AG04449 (cell line): Measurements from ENCODE around the gene ADAMTS14.

Source experiments
- CTCF ChIA-PET: fragments of 350-600 bp; formaldehyde crosslinking; extraction: SDS; loops from one replicate; lab custom pipeline; 2021; ENCODE audit warnings: antibody characterized with exemption; lab: Yijun Ruan, JAX
- POLR2A ChIA-PET: fragments of 400-600, 350-600 bp; formaldehyde crosslinking; extraction: SDS; loops from one replicate; lab custom pipeline; 2020; ENCODE audit warnings: antibody characterized with exemption, inconsistent platforms; lab: Yijun Ruan, JAX
- DNase-seq: peaks from one replicate; pipeline ENCODE4 v3.0.0-alpha.2; 2010; ENCODE audit warnings: low read depth, low spot score
- H3K4me3 ChIP-seq: 2 replicates; pipeline ENCODE4 v1.5.1; 2011; ENCODE audit warnings: low read depth, mild to moderate bottlenecking, control low read depth, low read length
- CTCF ChIP-seq: IDR thresholded peaks from one replicate; pipeline ENCODE4 v1.5.1; 2011; ENCODE audit warnings: mild to moderate bottlenecking, moderate library complexity, low read length, control low read depth, inconsistent platforms; ENCODE audit not compliant: insufficient read depth; ENCODE audit errors: missing control alignments

ADAMTS14 gene

GRCh38 chr10:70669015-70669414, 3.3 kb upstream of the ADAMTS14 start:
- CTCF ChIA-PET = no interaction called here
- H3K4me3 ChIP-seq = no peak overlapping the region
- POLR2A ChIA-PET = interaction anchor here (0.6 kb wide), 1 partner anchor 88 kb away, joined by 4 read pairs; no protein-coding TSS in a partner anchor
- DNase-seq = no peak
- TF ChIP-seq CTCF = no peak

DNA sequence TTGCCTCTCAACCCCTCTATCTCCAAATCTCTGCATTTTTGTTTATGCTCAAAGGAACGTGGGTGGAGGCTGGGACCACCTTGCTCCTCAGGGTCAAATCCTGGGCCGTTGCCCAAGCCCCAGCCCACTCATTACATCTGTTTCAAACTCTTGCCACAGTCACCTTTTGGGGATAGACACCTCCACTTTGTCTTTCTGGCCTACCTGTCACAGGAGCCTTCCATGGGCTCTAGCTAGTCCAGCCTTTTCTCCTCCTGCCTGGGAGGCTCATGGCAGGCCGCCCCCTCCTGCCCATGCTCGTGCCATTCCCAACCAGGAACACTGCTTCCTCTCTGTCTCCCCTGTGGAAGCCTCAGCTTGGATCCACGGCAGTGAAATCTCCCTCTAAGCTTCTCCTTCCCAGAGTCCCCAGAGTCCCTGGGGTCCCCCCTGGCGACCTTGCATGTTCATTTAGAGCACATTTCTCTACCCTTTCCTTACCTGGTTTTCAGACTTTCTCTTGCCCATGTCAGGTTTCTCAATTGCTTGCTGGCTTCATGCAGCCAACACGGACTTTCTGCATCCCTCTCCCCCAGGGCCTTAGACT, 2.5 kb upstream of the ADAMTS14 start:
- no peak for DNase-seq
- ChIA-PET CTCF (interaction anchor here (1.1 kb wide), 1 partner anchor 120 kb away, joined by 3 read pairs; no protein-coding TSS in a partner anchor), POLR2A (interaction anchor here (0.6 kb wide), 1 partner anchor 87 kb away, joined by 4 read pairs; no protein-coding TSS in a partner anchor)
- no peak overlapping the region for H3K4me3 ChIP-seq
- TF ChIP-seq CTCF = no peak

DNA sequence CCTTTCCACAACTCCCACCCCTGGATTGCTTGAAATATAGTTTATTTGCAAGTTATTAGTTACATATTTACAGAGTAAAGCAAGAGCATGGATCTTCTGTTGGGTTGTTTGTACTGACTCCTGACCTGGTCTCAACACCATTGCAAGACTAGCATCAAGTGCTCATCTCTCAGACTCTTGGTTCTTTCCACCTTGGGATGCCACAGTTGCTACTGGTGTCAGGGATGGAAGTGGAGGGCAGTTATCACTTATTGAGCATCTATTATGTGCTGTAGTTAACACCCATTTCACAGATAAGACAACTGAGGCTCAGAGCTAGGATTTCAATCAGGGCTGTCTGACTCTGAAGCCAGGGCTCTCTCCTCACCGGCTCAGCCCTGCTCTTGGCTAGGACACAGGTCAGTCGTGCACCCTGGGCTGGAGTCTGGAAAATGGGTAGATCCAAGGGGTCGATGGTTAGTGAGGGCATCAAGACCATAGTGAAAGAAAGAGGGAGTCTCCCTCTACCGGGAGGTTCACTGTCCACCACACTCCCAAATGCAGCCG, 614 bp upstream of the ADAMTS14 start:
- CTCF ChIA-PET = interaction anchor here (1.2 to 1.4 kb wide), 2 partner anchors 51 to 80 kb away, joined by 3 read pairs; no protein-coding TSS in a partner anchor
- DNase-seq = no peak
- peak; percentile 9 for TF ChIP-seq CTCF
- POLR2A ChIA-PET = interaction anchor here (0.7 kb wide), 1 partner anchor 19 kb away, joined by 3 read pairs; no protein-coding TSS in a partner anchor
- peak overlapping the region; percentile 60 for H3K4me3 ChIP-seq

GRCh38 chr10:70673043-70673928, 980 bp downstream of the ADAMTS14 start:
- no peak for TF ChIP-seq CTCF
- ChIA-PET CTCF (interaction anchor here (0.8 to 2.5 kb wide), 7 partner anchors 9 to 123 kb away, joined by 3 to 9 read pairs (median 3); no protein-coding TSS in a partner anchor), POLR2A (interaction anchor here (0.9 to 2.0 kb wide), 2 partner anchors 8 to 17 kb away, joined by 4 to 11 read pairs; no protein-coding TSS in a partner anchor)
- DNase-seq = peak; percentile 63
- H3K4me3 ChIP-seq = peak overlapping the region; percentile 60

- ChIA-PET CTCF (interaction anchor here (0.8 to 2.5 kb wide), 5 partner anchors 10 to 124 kb away, joined by 3 to 9 read pairs (median 3); no protein-coding TSS in a partner anchor), POLR2A (interaction anchor here (0.9 to 2.0 kb wide), 2 partner anchors 9 to 18 kb away, joined by 4 to 11 read pairs; no protein-coding TSS in a partner anchor)
- H3K4me3 ChIP-seq = no peak overlapping the region
- TF ChIP-seq CTCF = no peak
- DNase-seq = no peak
Observed at GRCh38 chr10:70673929-70674559, 1.7 kb downstream of the ADAMTS14 start.
